GM23248 (cell line): Measurements from ENCODE around the gene CAMTA2. TPM values are rescaled to one million over a fixed set of nuclear protein-coding genes. Genes with fewer than 3 reads are reported as not detected.

Experiments
- DNase-seq: peaks from one replicate; pipeline ENCODE4 v3.0.0-alpha.2; 2015
- H2AFZ ChIP-seq: fragments of 200-600 bp; sonication (generic); 2 replicates; pipeline ENCODE4 v1.6.1; 2016; ENCODE audit warnings: antibody characterized with exemption
- H3F3A ChIP-seq: fragments of 200-600 bp; sonication (generic); 2 replicates; pipeline ENCODE4 v1.6.1; 2016; ENCODE audit warnings: mild to moderate bottlenecking, antibody characterized with exemption, mixed run types; ENCODE audit not compliant: insufficient read depth
- H3K27ac ChIP-seq: fragments of 200-600 bp; sonication (generic); 2 replicates; pipeline ENCODE4 v1.5.1; 2016; ENCODE audit warnings: mild to moderate bottlenecking
- H3K27me3 ChIP-seq: fragments of 200-600 bp; sonication (generic); replicated peaks from 2 replicates; pipeline ENCODE4 v1.6.1; 2016; ENCODE audit warnings: mild to moderate bottlenecking; ENCODE audit not compliant: insufficient read depth
- H3K36me3 ChIP-seq: fragments of 200-600 bp; sonication (generic); 2 replicates; pipeline ENCODE4 v1.6.1; 2016; ENCODE audit warnings: low read depth, mild to moderate bottlenecking
- H3K4me1 ChIP-seq: fragments of 200-600 bp; sonication (generic); 2 replicates; pipeline ENCODE4 v1.6.1; 2016; ENCODE audit warnings: mild to moderate bottlenecking; ENCODE audit not compliant: insufficient read depth
- H3K4me2 ChIP-seq: fragments of 200-600 bp; sonication (generic); one replicate; pipeline ENCODE4 v1.6.1; 2016; ENCODE audit warnings: mild to moderate bottlenecking; ENCODE audit not compliant: unreplicated experiment
- H3K4me3 ChIP-seq: fragments of 200-600 bp; sonication (generic); 2 replicates; pipeline ENCODE4 v1.5.1; 2016; ENCODE audit warnings: mild to moderate bottlenecking
- H3K79me2 ChIP-seq: fragments of 200-600 bp; sonication (generic); 2 replicates; pipeline ENCODE4 v1.6.1; 2016; ENCODE audit warnings: mild to moderate bottlenecking; ENCODE audit not compliant: insufficient read depth
- H3K9ac ChIP-seq: fragments of 200-600 bp; sonication (generic); 2 replicates; pipeline ENCODE4 v1.6.1; 2016; ENCODE audit warnings: mild to moderate bottlenecking
- H3K9me2 ChIP-seq: fragments of 200-600 bp; sonication (generic); 2 replicates; pipeline ENCODE4 v1.6.1; 2016; ENCODE audit warnings: mixed run types, mild to moderate bottlenecking, moderate library complexity; ENCODE audit not compliant: insufficient read depth
- H3K9me3 ChIP-seq: fragments of 200-600 bp; sonication (generic); one replicate; pipeline ENCODE4 v1.6.1; 2017; ENCODE audit warnings: low read depth
- H4K20me1 ChIP-seq: fragments of 200-600 bp; sonication (generic); 2 replicates; pipeline ENCODE4 v1.6.0; 2016; ENCODE audit not compliant: insufficient read depth
- EZH2 ChIP-seq: fragments of 200-600 bp; sonication (generic); IDR thresholded peaks from 2 replicates; pipeline ENCODE4 v1.6.1; 2018; ENCODE audit warnings: antibody characterized with exemption, mild to moderate bottlenecking; ENCODE audit not compliant: insufficient read depth, poor library complexity, severe bottlenecking
- EZH2phosphoT487 ChIP-seq: fragments of 200-600 bp; sonication (generic); IDR thresholded peaks from 2 replicates; pipeline ENCODE4 v1.6.1; 2018; ENCODE audit warnings: antibody characterized with exemption, moderate library complexity, mild to moderate bottlenecking, low read depth; ENCODE audit not compliant: insufficient read depth
- WGBS, 2 experiments: methylation state at CpG; one replicate each; pipeline ENCODE4 v1.1.6; 2015 to 2017; ENCODE audit warnings: low lambda C conversion rate in 2 of 2, low coverage in 1 of 2; ENCODE audit errors: missing lambda C conversion rate in 2 of 2; 5-methylcytosine and 5-hydroxymethylcytosine counted together
- in situ Hi-C: fragments of 300-500 bp; cut with MboI; formaldehyde crosslinking; loops from 2 replicates; pipeline ENCODE4 v1.15.0; 2020
- polyA plus RNA-seq: library from polyadenylated mRNA; unstranded; fragments of >200 nt; fragmentation: Nextera tagmentation; extraction: Ambion mirVana; gene quantifications from 2 replicates; pipeline ENCODE4 v1.2.1, GENCODE V29; 2016
- total RNA-seq: library from RNA; depleted of rRNA; stranded (reverse); fragments of >200 nt; shearing (Covaris generic); gene quantifications from 2 replicates; pipeline ENCODE4 v1.2.3, GENCODE V29; 2014

CAMTA2 gene
- total and polyA plus RNA-seq, 2 experiments from 2014 or later = 10.1 to 28.8 TPM

GRCh38 chr17:4960279-4960922 is 27.1 kb downstream of the CAMTA2 start:
- Histone ChIP-seq H3K4me1 (no peaks in the 10 kb centered on the region), H3K27me3 (no peaks in the 10 kb centered on the region), H3K4me3 (no peak overlapping the region), H3K36me3 (peaks cover 14% of the 10 kb centered on the region; the same call in 1 of the 2 replicates), H3F3A (no peaks in the 10 kb centered on the region), H3K4me2 (no peak overlapping the region), H3K79me2 (peaks cover 16% of the 10 kb centered on the region), H3K27ac (no peak overlapping the region), H3K9me3 (no peaks in the 10 kb centered on the region), H4K20me1 (no peaks in the 10 kb centered on the region), H3K9ac (no peak overlapping the region), H2AFZ (no peak overlapping the region), H3K9me2 (no peaks in the 10 kb centered on the region)
- TF ChIP-seq EZH2 (no peak), EZH2phosphoT487 (no peak)
- in situ Hi-C loops = no loop called here
- DNase-seq = no peak
- 81 to 82% methylated on average over 9 of the region's 9 CpGs for WGBS, 2 experiments

GRCh38 chr17:4959261-4959965 is 28.1 kb downstream of the CAMTA2 start:
- no peaks in the 10 kb centered on the region for H3K9me2 ChIP-seq
- no peaks in the 10 kb centered on the region for H3K27me3 ChIP-seq
- no peak overlapping the region for H3K4me3 ChIP-seq
- no peak for DNase-seq
- peaks cover 6% of the 10 kb centered on the region; the same call in 1 of the 2 replicates for H3K79me2 ChIP-seq
- WGBS, 2 experiments = 82 to 83% methylated on average over 16 to 18 of the region's 18 CpGs
- no peak overlapping the region for H3K27ac ChIP-seq
- no peaks in the 10 kb centered on the region for H3K9me3 ChIP-seq
- H3K4me1 ChIP-seq = no peaks in the 10 kb centered on the region
- in situ Hi-C loops = no loop called here
- no peak overlapping the region for H2AFZ ChIP-seq
- no peak overlapping the region for H3K4me2 ChIP-seq
- peaks cover 14% of the 10 kb centered on the region; the same call in 1 of the 2 replicates for H3K36me3 ChIP-seq
- no peak overlapping the region for H3K9ac ChIP-seq
- no peaks in the 10 kb centered on the region for H4K20me1 ChIP-seq
- TF ChIP-seq EZH2 (no peak), EZH2phosphoT487 (no peak)
- H3F3A ChIP-seq = 0 out of 2 replicates have a peak, but pooled peaks cover under 1% of the 10 kb centered on the region

GRCh38 chr17:4958102-4958501 is 29.4 kb downstream of the CAMTA2 start:
- in situ Hi-C loops = no loop called here
- H3K9me2 ChIP-seq = no peaks in the 10 kb centered on the region
- H4K20me1 ChIP-seq = no peaks in the 10 kb centered on the region
- H3K9me3 ChIP-seq = no peaks in the 10 kb centered on the region
- no peak overlapping the region for H3K4me3 ChIP-seq
- DNase-seq = no peak
- H2AFZ ChIP-seq = no peak overlapping the region
- WGBS, 2 experiments = 60 to 61% methylated on average over 3 of the region's 3 CpGs
- H3K27ac ChIP-seq = no peak overlapping the region
- H3K79me2 ChIP-seq = no peaks in the 10 kb centered on the region
- TF ChIP-seq EZH2 = no peak
- TF ChIP-seq EZH2phosphoT487 = no peak
- no peak overlapping the region for H3K9ac ChIP-seq
- H3K27me3 ChIP-seq = no peaks in the 10 kb centered on the region
- no peak overlapping the region for H3K4me2 ChIP-seq
- H3K36me3 ChIP-seq = peaks cover 14% of the 10 kb centered on the region; the same call in 1 of the 2 replicates
- H3K4me1 ChIP-seq = peaks cover 11% of the 10 kb centered on the region
- H3F3A ChIP-seq = peaks cover 7% of the 10 kb centered on the region; the same call in 1 of the 2 replicates

- H3K4me2 ChIP-seq = no peak overlapping the region
- H3K27ac ChIP-seq = no peak overlapping the region
- H3K27me3 ChIP-seq = no peaks in the 10 kb centered on the region
- in situ Hi-C loops = no loop called here
- H4K20me1 ChIP-seq = no peaks in the 10 kb centered on the region
- no peak overlapping the region for H3K9ac ChIP-seq
- H2AFZ ChIP-seq = no peak overlapping the region
- H3K4me1 ChIP-seq = peaks cover 13% of the 10 kb centered on the region
- no peak overlapping the region for H3K4me3 ChIP-seq
- H3K9me2 ChIP-seq = no peaks in the 10 kb centered on the region
- no peak for DNase-seq
- no peaks in the 10 kb centered on the region for H3K9me3 ChIP-seq
- H3F3A ChIP-seq = peaks cover 10% of the 10 kb centered on the region; the same call in 1 of the 2 replicates
- H3K79me2 ChIP-seq = no peaks in the 10 kb centered on the region
- 87 to 93% methylated on average over 10 of the region's 10 CpGs for WGBS, 2 experiments
- TF ChIP-seq EZH2phosphoT487 (no peak), EZH2 (no peak)
- H3K36me3 ChIP-seq = peaks cover 14% of the 10 kb centered on the region; the same call in 1 of the 2 replicates
Measured at GRCh38 chr17:4956493-4957061, 30.9 kb downstream of the CAMTA2 start.
